Activated CD8-positive, alpha-beta memory T cell treated with anti-CD3 and anti-CD28 coated beads for 36 hours (primary cell): Measurements from ENCODE around the gene UBAC1. TPM values are rescaled to one million over a fixed set of nuclear protein-coding genes. Genes with fewer than 3 reads are reported as not detected.
"Not testable (repeated sequence)": the region's sequence is repeated elsewhere in the genome, so short reads cannot be mapped to it uniquely, and the experiment has no call there.

Source experiments
- CTCF ChIA-PET: fragments of 350-600 bp; sonication (Branson Sonifier 250); formaldehyde crosslinking; loops from one replicate; lab custom pipeline; 2021; ENCODE audit warnings: antibody characterized with exemption; lab: Charles Lee
- POLR2A ChIA-PET: fragments of 350-600 bp; sonication (Branson Sonifier 250); formaldehyde crosslinking; loops from one replicate; lab custom pipeline; 2021; ENCODE audit warnings: antibody characterized with exemption; lab: Charles Lee
- total RNA-seq, 2 experiments: library from RNA; stranded (reverse); gene quantifications; one replicate each; pipeline ENCODE4 v1.2.3, GENCODE V29; 2021

The UBAC1 gene
- total RNA-seq, 2 experiments from 2014 or later = 33.5 to 34.3 TPM

DNA sequence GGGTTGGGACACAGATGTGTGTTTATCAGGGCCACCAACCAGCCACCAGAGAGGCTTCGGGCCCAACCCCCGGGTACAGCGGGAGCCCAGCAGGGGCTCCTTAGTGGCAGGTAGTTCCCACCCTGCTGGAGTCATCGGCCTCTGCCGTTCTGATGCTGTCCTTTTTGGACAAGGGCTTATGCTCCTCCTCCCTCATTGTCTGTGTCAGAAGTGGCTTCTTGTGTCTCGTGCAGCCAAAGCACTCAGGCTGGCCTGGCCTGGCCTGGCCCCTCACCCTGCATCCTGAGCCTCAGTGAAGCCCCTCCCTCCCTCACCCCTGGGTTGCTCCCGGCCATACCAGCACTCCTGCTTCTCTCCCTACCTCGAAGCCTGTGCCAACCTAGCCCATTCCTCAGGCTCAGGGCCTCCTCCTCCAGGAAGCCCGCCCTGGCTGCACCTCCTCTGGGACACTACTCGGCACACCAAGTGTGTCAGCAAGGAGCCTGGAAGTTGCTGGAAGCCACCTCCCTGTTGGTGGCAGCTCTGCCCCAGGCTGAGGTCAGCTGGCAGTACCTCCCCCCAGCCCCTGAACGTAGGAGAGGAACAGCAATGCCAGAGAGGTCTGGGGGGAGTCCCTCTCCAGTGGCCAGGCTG, 4.1 kb upstream of the UBAC1 start:
- ChIA-PET POLR2A (no interaction called here), CTCF (interaction anchor here (3.8 kb wide), 1 partner anchor 158 kb away, joined by 51 read pairs; no protein-coding TSS in a partner anchor)

DNA sequence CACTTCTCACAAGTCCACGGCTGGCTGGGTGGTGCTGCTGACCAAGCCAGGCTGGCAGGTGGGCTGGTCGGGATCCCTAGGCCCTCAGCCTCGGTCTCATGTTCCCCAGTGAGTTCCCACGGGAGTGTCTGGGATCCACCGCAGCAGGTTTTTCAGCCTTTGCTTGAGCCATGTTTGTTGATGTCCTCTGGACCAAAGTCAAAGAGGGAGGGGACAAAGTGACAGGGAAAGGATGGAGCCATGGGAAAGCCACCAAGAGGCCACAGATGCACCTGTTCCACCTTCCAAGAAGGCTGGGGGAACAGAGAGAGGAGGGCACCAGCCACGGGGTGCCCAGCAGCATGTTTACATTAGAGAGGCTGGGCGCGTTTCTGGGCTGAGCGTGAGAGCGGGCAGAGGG, 2.8 kb upstream of the UBAC1 start:
- CTCF ChIA-PET = interaction anchor here (0.9 kb wide), 1 partner anchor 159 kb away, joined by 3 read pairs; no protein-coding TSS in a partner anchor
- POLR2A ChIA-PET = no interaction called here

DNA sequence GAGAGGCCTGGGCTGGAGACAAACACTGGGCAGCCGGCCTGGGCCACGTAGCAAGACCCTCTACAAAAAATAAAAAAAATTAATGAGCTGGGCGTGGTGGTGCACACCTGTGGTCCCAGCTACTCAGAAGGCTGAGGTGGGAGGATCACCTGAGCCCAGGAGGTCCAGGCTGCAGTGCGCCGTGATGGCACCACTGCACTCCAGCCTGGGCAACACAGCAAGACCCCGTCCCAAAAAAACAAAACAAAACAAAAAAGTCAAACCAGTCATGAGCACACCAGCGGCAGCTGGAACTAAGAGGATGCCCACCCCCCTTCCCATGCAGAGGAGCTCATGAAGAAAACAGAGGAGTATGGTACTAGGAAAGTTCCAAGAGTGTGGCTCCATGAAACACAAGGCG, 2.2 kb upstream of the UBAC1 start:
- CTCF ChIA-PET = interaction anchor here (0.9 kb wide), 1 partner anchor 159 kb away, joined by 3 read pairs; no protein-coding TSS in a partner anchor

DNA sequence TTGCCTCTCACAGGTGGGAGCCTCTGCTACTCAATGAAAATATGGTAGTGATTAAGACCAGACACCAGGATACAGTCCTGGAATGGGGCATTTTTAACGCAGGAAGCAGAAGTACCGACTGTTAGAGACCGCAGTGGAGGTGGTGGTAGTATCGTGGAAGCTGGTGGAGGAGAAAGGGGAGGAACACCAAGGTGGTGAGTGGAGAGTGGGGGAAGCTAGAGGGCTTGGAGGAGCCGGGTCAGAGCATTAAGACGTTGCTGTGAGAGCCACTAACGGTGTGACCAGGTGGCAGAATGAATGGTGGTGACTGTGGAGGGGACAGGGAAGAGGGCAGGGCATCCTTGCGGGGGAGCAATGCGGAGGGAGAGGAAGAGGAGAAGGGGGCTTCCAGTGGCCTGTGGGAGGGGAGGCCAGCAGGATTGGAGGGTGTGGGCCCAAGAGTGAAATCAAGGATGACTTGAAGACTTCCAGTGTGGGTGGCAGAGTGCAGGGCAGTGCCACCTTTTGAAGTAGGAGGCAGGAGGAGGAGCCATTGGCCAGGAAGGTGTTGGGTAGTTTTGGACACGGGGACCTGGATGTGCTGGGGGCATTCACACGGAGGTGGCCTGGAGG, 1.6 kb upstream of the UBAC1 start:
- ChIA-PET POLR2A (no interaction called here), CTCF (interaction anchor here (0.9 kb wide), 1 partner anchor 160 kb away, joined by 3 read pairs; no protein-coding TSS in a partner anchor)

More for the DNA sequence above, 2.2 kb upstream of the UBAC1 start:
- POLR2A ChIA-PET = no interaction called here

DNA sequence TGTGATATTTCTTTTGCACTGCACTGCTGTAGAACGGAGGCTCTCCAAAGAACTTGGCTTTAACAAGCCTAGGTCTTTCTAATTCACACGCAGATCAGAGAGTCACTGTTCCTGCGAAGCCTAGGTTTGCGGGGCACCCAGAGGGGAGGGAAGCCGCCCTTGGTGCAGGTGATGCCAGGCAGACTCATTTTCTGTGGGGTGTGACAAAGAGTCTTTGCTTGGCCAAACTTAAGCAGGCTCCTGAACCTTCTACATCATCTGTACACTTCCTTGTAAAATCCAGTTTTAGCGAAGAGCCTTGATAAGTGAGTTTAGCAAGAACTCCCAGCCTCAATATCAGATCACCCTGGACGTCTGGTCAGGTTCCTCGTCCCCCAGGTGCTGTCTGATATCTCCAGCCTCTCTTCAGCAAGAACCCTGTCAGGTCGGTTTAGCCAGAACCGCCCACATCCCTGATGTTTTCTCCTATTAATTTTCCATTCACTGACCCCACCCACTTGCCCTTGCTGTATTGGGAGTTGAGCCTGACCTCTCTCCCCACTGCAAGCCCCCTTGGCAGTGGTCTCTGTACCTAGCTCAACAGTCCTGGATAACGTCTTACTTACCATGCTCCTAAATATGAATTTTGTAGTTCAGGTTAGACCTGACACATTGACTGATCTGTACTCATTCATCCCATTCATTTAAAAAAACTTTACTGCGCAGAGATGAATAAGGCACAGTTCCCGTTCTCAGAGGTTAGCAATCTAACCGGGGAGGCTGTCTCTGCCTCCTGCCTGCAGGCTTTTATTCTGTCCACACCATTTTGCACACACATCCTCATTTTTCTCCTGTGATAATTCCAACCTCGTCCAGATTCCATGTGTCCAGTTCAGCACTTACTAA, 880 bp upstream of the UBAC1 start:
- ChIA-PET POLR2A (interaction anchor here (0.5 to 2.4 kb wide), 3 partner anchors 37 to 485 kb away, joined by 4 to 10 read pairs (median 4); no protein-coding TSS in a partner anchor), CTCF (no interaction called here)

DNA sequence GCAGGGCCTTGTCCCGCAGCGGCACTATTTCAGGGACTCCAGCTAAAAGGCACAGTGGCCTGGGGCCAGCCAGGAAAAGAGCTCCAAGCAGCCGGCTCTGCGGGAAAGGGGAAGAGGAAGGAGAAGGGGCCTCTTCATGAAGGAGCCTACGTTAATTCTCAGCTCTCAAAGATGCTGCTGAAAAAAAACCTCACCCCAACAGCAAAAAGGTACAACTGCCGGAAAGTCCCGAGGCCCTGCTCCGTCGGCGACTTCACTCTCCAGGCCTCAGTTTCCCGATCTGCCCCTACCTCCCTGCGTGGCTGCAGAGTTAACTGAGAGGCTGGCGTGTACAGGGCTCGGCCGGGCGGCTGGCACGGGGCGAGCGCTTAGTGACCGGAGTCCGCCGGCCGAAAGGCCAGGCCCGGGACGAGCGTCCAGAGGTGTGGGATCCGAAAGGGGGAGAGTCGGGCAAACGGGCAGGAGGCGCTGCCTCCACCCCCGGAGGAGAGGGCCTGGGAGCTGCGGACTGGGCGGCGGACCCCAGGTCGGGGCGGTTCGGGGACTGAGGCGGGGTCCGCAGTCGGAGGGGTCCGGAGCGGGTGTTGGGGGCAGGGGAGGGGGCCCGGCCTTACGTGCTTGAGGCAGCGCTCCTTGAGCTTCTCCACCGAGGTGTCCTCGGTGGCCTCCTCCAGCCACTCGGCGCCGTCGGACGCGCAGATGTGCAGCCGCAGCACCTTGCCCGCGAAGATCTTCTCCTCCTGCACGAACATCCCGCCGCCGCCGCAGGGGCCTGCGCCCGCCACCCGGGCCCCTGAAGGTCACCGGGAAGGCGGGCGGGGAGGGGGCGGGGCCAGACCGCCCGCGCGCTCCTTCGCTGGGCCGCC, 529 bp downstream of the UBAC1 start:
- POLR2A ChIA-PET = interaction anchor here (1.0 to 2.4 kb wide), 2 partner anchors 35 to 157 kb away, joined by 4 to 10 read pairs; no protein-coding TSS in a partner anchor
- CTCF ChIA-PET = interaction anchor here (1.2 kb wide), 1 partner anchor 162 kb away, joined by 3 read pairs; no protein-coding TSS in a partner anchor

DNA sequence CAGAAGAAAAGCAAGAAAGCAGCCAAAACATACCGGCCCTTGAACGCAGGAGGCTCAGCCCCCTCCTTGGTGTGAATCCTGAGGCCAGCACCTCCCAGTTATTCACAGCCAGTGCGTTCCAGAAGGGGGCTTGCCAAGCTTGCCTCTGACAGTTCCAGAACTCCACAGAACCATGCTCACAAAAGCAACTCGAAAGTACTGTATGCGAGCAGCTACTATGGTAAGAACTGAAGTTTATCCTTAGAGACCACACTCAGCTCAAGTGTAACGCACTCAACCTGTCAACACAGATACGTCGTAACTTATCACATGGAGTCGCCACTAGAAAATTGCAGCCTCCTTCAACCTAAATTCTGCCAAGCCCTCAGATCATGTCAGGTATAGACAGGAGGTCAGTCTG, 1.4 kb downstream of the UBAC1 start:
- POLR2A ChIA-PET = interaction anchor here (0.5 to 2.4 kb wide), 2 partner anchors 35 to 370 kb away, joined by 3 to 10 read pairs; no protein-coding TSS in a partner anchor
- CTCF ChIA-PET = interaction anchor here (1.1 to 1.2 kb wide), 2 partner anchors 36 to 163 kb away, joined by 3 to 4 read pairs; no protein-coding TSS in a partner anchor

DNA sequence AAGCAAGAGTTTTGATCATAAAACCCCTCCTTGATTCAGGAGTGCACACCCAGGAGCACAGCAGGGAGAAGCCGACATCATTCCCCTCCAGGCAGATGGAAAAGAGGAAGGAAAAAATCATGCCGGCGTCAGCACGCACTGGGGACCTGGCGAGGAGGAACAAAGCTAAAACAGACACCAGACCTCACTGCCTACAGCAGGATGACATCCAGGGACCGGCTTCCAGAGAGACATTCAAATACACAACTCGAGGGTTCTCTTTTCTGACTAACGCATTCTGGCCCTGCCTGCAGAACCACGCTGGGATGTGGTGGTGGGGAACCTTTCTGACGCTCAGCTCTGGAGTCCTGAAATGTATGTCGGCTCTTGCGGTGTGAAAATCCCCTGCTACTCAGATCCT, 2.7 kb downstream of the UBAC1 start:
- ChIA-PET CTCF (interaction anchor here (0.7 to 2.4 kb wide), 5 partner anchors 9 to 151 kb away, joined by 3 to 6 read pairs (median 3); no protein-coding TSS in a partner anchor), POLR2A (interaction anchor here (0.7 kb wide), 1 partner anchor 52 kb away, joined by 4 read pairs; no protein-coding TSS in a partner anchor)

DNA sequence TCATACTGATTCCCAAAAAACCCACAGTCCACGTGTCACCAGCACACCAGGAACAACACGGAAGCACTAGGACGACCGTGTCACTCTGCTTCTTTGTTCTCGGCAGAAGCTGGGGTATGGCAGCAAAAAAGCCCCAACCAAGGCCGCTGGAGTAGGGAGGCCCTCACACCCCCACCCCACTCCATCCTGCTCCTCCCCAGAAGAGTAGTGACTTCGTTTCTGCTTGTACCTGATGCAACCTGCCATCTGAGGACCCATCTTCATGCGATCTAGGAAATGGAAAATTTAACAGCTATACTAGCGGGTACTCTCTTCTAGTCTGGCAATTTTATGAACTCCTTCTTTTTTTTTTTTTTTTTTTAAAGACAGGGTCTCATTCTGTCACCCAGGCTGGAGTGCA, 3.7 kb downstream of the UBAC1 start:
- ChIA-PET CTCF (interaction anchor here (1.3 to 2.4 kb wide), 2 partner anchors 10 to 32 kb away, joined by 3 to 5 read pairs; no protein-coding TSS in a partner anchor), POLR2A (no interaction called here)

DNA sequence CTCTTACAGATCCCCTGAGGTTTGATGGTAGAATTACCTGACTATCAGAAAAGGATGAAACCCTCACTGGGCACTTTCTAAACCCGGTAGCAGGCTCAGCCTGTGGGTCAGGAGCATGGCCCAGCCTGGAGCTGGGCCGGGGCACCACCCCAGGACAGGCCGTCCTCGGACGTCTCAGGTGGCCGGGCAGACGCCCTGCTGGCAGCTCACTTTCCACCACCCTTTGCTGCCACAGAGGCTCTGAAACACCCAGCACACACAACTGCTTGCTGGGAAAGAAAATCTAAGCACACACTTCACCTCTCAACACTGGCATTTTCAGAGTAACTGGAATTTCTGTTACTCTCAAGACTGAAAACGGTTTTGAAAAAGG, 4.4 kb downstream of the UBAC1 start:
- ChIA-PET POLR2A (no interaction called here), CTCF (no interaction called here)

DNA sequence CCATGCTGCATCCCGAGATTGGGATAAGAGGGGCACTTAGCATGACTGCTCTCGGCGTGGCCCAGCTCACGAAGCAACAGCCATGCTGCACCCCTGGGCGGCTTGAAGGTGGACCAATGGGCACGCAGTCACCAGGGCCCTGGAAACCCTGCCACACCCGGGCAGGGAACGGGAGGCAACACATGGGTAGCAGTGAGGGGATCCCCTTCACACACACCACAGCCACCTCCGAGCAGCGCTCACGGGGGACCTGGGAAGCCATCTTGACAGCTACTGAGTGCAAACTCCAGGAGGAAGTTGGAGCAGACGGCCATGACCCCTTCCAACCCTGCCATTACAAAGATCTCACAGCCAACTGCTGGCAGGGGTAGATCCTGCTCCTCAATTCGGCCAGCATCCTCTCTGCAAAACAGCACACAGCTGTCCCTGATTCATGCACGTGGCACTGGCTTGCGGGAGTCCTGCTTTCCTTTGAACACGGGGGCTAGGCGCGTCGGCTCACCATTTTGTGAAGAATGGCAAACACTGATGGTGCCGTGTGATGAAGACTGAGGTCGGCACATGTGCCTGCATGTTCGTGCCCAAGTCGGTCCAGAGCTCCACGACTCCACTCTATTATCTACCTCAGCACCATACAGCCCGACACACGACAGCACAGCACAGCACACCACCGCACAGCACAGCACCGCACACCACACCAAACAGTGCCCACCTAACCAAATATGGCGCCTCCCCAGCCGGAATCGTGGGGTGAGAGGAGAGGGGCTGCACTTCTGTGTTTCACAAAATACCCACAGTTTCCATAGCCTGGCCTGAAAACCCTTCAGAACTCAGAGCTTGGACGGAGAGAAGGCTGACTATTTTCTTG, 5.0 kb downstream of the UBAC1 start:
- CTCF ChIA-PET = no interaction called here
- POLR2A ChIA-PET = no interaction called here

DNA sequence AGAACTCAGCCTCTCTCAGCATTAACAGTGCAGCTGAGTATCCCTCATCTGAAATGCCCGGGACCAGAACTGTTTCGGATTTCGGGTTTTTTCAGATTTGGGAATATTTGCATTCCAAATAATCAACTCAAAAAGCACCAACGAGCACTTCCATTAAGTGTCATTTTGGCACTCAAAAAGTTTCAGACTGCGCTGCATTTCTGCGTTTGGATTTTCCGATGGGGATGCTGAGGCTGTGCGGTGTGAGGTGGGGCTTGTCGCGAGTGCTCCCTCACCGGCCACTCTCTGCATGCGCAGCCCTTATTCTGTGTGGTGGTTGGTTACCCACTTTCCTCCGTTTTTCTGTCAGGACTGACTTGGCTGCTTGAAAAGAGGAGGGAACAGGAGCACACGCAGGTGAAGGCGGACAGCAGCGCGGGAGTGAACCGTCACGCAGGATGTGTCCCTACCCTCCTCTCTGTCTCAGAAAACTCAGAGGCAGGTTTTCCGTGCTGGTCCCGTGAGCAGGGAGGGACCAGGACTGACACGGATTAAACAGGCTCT, 8.4 kb downstream of the UBAC1 start:
- CTCF ChIA-PET = no interaction called here
- POLR2A ChIA-PET = no interaction called here

DNA sequence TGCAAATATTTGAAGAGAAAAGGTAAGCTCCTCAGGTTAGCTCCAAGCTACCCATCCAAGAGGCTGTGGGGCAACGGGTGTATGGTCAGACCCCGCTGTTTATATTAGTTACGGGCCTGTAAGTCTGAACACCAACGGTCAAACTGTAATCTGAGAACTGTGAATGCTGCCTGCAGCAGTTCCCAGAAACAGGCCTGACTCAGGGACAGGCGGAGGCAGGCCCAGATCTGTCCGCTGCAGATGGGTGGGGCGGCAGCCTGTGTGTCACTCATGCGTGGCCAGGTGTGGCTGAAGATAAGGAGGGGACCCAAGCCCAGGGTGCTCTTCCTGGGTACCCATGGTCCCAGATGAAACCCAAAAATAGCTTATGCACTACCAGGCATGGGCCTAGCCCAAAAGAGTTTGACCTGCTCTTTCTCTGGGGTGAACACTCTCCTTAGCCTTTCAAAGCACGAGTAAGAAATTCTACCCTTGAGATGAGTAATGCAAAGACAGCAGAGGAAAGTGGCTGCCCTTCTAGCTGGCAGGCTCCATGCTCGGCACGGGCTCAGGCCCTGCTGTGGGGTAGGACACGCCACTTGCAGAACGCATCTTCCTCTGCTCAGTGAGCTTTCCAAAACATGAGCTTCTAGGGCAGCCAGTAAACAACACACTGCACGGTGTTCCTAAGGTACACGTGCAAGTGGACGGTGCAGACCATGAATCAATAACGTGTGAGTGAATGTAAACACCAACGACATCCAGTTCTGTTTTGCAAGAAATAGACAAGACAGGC, 9.1 kb downstream of the UBAC1 start:
- ChIA-PET CTCF (interaction anchor here (0.7 kb wide), 1 partner anchor 163 kb away, joined by 3 read pairs; no protein-coding TSS in a partner anchor), POLR2A (no interaction called here)

DNA sequence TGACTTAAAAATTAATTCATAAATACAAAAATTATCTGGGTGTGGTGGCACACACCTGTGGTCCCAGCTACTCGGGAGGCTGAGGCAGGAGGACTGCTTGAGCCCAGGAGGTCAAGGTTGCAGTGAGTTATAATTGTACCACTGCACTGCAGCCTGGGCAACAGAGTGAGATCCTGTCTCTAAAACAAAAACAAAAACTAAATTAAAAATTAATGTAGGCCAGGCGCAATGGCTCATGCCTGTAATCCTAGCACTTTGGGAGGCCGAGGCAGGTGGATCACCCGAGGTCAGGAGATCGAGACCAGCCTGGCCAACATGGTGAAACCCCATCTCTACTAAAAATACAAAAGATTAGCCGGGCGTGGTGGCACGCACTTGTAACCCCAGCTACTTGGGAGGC, 9.9 kb downstream of the UBAC1 start:
- CTCF ChIA-PET = not testable (repeated sequence)

DNA sequence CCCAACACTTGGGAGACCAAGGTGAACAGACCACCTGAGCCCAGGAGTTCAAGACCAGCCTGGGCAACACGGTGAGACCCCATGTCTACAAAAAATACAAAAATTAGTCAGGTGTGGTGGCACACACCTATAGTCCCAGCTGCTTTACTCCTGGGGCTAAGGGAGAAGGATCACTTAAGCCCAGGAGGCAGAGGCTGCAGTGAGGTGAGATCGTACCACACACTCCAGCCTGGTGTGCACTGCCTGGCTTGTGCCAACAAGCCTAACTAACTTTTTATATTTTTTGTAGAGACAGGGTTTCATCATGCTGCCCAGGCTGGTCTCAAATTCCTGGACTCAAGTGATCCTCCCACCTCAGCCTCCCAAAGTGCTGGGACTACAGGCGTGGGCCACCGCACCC, 10.3 kb downstream of the UBAC1 start:
- CTCF ChIA-PET, POLR2A ChIA-PET: not testable (repeated sequence)

More for the DNA sequence above, 9.9 kb downstream of the UBAC1 start:
- POLR2A ChIA-PET = not testable (repeated sequence)

DNA sequence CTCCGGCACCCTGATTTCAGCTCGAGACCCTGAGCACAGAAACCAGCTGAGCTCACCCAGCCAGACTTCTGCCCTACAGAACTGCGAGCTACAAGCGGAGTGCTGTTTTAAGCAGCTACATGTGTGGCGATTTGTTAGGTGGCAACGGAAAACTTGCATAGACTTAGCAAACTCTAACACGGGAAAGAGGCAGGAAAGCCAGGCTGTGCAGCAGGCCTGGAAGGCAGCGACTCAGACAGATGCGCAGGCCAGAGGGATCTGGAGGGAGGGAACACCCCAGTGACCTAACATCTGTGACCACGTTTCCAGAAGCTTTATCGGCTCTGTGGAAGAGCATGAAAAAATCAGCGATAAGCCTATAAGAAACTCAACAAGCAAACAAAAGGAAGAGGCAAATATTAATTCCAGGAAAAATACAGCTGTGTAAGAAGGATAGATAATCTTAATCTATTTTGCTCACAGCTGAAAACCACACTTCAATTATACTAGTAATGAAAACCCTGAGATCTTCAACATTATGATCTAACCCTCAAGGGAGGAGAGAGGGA, 11.0 kb downstream of the UBAC1 start:
- ChIA-PET POLR2A (no interaction called here), CTCF (no interaction called here)
